Metanephros (tissue), 2 donors: ENCODE results near the gene CORIN. TPM values are rescaled to one million over a fixed set of nuclear protein-coding genes. Genes with fewer than 3 reads are reported as not detected.

Experiments used
- small RNA-seq: library from RNA; depleted of rRNA; stranded (forward); fragments of <200 nt; gene quantifications from one replicate; pipeline ENCODE3, GENCODE V24; 2014; ENCODE audit warnings: low replicate concordance
- total RNA-seq: library from RNA; depleted of rRNA; stranded (reverse); fragments of >200 nt; gene quantifications from one replicate; pipeline ENCODE4 v1.2.3, GENCODE V29; 2014

Gene CORIN
- total RNA-seq: 5.8 TPM

DNA sequence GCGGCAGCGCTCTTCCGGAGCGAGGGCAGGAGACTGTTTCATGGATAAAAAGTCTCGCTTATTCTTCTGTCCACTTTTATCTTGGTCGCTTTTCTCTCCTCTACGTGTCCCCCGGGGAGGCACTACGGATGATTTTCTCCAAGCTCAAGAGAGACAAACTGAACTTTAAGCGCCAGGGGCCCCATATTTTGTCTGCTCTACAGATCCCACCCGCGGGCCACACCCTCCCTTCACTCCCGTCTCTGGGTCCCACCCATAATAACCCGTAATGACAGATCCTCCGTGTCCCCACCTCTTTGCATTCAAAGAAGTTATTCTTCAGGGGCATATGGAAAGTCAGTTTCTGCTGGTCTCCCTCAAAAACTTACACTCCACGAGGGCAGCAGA, at the start of gene CORIN:
TSS of gene CORIN (minus strand) at position 160 of the 387 bp plus-strand sequence. CDS start at position 42, 118 bp downstream.

Small RNA genes within 50 kb of the gene (small RNA-seq; reads per million reads assigned to genes)
- not detected for gene MIR8053

Other genes starting within 250 kb of the CORIN start
- gene NFXL1, start 76.5 kb upstream of the CORIN start, total RNA-seq: 20.8 TPM
- gene CNGA1, start 178.6 kb upstream of the CORIN start, total RNA-seq: 10.3 TPM
- 6.8 TPM for gene NIPAL1, start 178.7 kb upstream of the CORIN start, total RNA-seq